HL-60 (cell line): ENCODE measurements around the gene CDK19.
"Not testable (repeated sequence)": the region's sequence is repeated elsewhere in the genome, so short reads cannot be mapped to it uniquely, and the experiment has no call there.

ENCODE experiments used
- POLR2AphosphoS5 ChIP-seq: IDR thresholded peaks from 2 replicates; pipeline ENCODE4 v1.6.1; 2012; ENCODE audit warnings: low read depth
- TF ChIP-seq, protein P1 (sequence below): IDR thresholded peaks from one replicate; pipeline ENCODE4 v1.5.1; 2011; ENCODE audit warnings: low read length, control low read depth, inconsistent platforms; ENCODE audit not compliant: insufficient read depth

DNA sequence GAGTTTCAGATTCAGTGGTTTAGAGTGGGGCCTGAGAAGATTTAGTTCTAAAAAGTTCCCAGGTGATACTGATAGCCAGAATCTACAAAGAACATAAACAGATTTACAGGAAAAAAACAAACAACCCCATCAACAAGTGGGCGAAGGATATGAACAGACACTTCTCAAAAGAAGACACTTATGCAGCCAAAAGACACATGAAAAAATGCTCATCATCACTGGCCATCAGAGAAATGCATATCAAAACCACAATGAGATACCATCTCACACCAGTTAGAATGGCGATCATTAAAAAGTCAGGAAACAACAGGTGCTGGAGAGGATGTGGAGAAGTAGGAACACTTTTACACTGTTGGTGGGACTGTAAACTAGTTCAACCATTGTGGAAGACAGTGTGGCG, 214.6 kb downstream of the CDK19 start:
- TF ChIP-seq, protein P1, sequence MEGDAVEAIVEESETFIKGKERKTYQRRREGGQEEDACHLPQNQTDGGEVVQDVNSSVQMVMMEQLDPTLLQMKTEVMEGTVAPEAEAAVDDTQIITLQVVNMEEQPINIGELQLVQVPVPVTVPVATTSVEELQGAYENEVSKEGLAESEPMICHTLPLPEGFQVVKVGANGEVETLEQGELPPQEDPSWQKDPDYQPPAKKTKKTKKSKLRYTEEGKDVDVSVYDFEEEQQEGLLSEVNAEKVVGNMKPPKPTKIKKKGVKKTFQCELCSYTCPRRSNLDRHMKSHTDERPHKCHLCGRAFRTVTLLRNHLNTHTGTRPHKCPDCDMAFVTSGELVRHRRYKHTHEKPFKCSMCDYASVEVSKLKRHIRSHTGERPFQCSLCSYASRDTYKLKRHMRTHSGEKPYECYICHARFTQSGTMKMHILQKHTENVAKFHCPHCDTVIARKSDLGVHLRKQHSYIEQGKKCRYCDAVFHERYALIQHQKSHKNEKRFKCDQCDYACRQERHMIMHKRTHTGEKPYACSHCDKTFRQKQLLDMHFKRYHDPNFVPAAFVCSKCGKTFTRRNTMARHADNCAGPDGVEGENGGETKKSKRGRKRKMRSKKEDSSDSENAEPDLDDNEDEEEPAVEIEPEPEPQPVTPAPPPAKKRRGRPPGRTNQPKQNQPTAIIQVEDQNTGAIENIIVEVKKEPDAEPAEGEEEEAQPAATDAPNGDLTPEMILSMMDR, result not testable (repeated sequence)
- TF ChIP-seq POLR2AphosphoS5, result not testable (repeated sequence)
